Gastroesophageal sphincter (tissue), 4 donors: ENCODE results near the gene INKA2. TPM values are rescaled to one million over a fixed set of nuclear protein-coding genes. Genes with fewer than 3 reads are reported as not detected.

ENCODE experiments used
- ATAC-seq: fragments of 150-250 bp; one replicate; pipeline ENCODE4 v1.9.1; 2016; ENCODE audit warnings: mild to moderate bottlenecking, moderate library complexity
- H3K27ac ChIP-seq, 4 donors: fragments of 200-600 bp; sonication (generic) in 3 of 4; 1 replicate in 3 of 4; 2 replicates in 1 of 4; pipeline ENCODE4 v1.5.1; 2016 to 2019
- H3K27me3 ChIP-seq: fragments of 200-600 bp; sonication (generic); one replicate; pipeline ENCODE4 v1.5.1; 2019
- H3K36me3 ChIP-seq, 2 donors: fragments of 200-600 bp; sonication (generic); one replicate each; pipeline ENCODE4 v1.5.1; 2019; ENCODE audit warnings: control low read depth in 1 of 2
- H3K4me1 ChIP-seq, 3 donors: fragments of 200-600 bp; sonication (generic); 1 replicate in 2 of 3; 2 replicates in 1 of 3; pipeline ENCODE4 v1.5.1; 2016 to 2019; ENCODE audit warnings: control low read depth in 2 of 3
- H3K4me3 ChIP-seq, 2 donors: fragments of 200-600 bp; sonication (generic); one replicate each; pipeline ENCODE4 v1.5.1; 2019; ENCODE audit warnings: mild to moderate bottlenecking in 1 of 2, moderate library complexity in 1 of 2
- H3K9me3 ChIP-seq, 3 donors: fragments of 200-600 bp; sonication (generic); one replicate each; pipeline ENCODE4 v1.5.1; 2017 to 2019; ENCODE audit warnings: control low read depth in 2 of 3
- EP300 ChIP-seq: sonication (generic); formaldehyde crosslinking; IDR thresholded peaks from one replicate; pipeline ENCODE4 v1.6.1; 2017; ENCODE audit warnings: antibody characterized with exemption, mild to moderate bottlenecking
- POLR2A ChIP-seq, 2 donors: fragments of 450-650 bp; IDR thresholded peaks; one replicate each; pipeline ENCODE4 v1.6.1; 2017; ENCODE audit warnings: antibody characterized with exemption in 2 of 2, mild to moderate bottlenecking in 2 of 2, moderate library complexity in 1 of 2
- POLR2AphosphoS5 ChIP-seq: sonication (generic); formaldehyde crosslinking; IDR thresholded peaks from one replicate; pipeline ENCODE4 v1.6.1; 2017; ENCODE audit warnings: antibody characterized with exemption
- WGBS, 2 donors: methylation state at CpG; one replicate each; pipeline ENCODE4 v1.1.5; 2018; ENCODE audit warnings: low coverage in 1 of 2; 5-methylcytosine and 5-hydroxymethylcytosine counted together
- total RNA-seq, 4 donors: library from RNA; depleted of rRNA; stranded (reverse); fragments of >200 nt; gene quantifications; one replicate each; pipeline ENCODE4 v1.1.0, GENCODE V29; 2016
- TF ChIP-seq, protein P1 (sequence below), 4 experiments: fragments of 200-600 bp in 2 of 4; fragments of 450-650 bp in 2 of 4; sonication (generic) in 1 of 4; IDR thresholded peaks; one replicate each; pipeline ENCODE4 v1.5.1; 2017 to 2019; ENCODE audit warnings: antibody characterized with exemption in 4 of 4, mild to moderate bottlenecking in 2 of 4, moderate library complexity in 2 of 4

The INKA2 gene
- total RNA-seq, 4 donors from 2014 or later, result 7.2 to 12.8 (median 8.8) TPM

- H3K4me3 ChIP-seq, result peak overlapping the region; percentile 91 to 92
- H3K27me3 ChIP-seq, result no peaks in the 10 kb centered on the region
- WGBS, 2 donors, result 0% methylated on average over 12 of the region's 12 CpGs
- peak overlapping the region; percentile 60 to 91 (median 90) for H3K27ac ChIP-seq
- TF ChIP-seq POLR2A (IDR thresholded peaks at IDR 0.05), result no peak
- TF ChIP-seq POLR2AphosphoS5, result no peak
- TF ChIP-seq, protein P1, sequence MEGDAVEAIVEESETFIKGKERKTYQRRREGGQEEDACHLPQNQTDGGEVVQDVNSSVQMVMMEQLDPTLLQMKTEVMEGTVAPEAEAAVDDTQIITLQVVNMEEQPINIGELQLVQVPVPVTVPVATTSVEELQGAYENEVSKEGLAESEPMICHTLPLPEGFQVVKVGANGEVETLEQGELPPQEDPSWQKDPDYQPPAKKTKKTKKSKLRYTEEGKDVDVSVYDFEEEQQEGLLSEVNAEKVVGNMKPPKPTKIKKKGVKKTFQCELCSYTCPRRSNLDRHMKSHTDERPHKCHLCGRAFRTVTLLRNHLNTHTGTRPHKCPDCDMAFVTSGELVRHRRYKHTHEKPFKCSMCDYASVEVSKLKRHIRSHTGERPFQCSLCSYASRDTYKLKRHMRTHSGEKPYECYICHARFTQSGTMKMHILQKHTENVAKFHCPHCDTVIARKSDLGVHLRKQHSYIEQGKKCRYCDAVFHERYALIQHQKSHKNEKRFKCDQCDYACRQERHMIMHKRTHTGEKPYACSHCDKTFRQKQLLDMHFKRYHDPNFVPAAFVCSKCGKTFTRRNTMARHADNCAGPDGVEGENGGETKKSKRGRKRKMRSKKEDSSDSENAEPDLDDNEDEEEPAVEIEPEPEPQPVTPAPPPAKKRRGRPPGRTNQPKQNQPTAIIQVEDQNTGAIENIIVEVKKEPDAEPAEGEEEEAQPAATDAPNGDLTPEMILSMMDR (IDR thresholded peaks at IDR 0.05), result no peak
- no peak for TF ChIP-seq EP300
- no peaks in the 10 kb centered on the region for H3K9me3 ChIP-seq
- peaks cover 0 to 22% of the 10 kb centered on the region in 2 donors for H3K36me3 ChIP-seq
- peaks cover 2 to 42% (median 15%) of the 10 kb centered on the region in 3 donors for H3K4me1 ChIP-seq
- no peak for ATAC-seq
Measured at GRCh38 chr1:111754984-111755330, 15.8 kb upstream of the INKA2 start.

- H3K4me1 ChIP-seq, result peaks cover 2 to 45% (median 12%) of the 10 kb centered on the region in 3 donors
- no peak overlapping the region for H3K27ac ChIP-seq
- no peak overlapping the region for H3K4me3 ChIP-seq
- H3K36me3 ChIP-seq, result no peaks in the 10 kb centered on the region
- ATAC-seq, result no peak
- no peaks in the 10 kb centered on the region for H3K27me3 ChIP-seq
- 17 to 74% methylated on average over 1 to 2 of the region's 2 CpGs for WGBS, 2 donors
- no peaks in the 10 kb centered on the region for H3K9me3 ChIP-seq
- TF ChIP-seq, protein P1 (IDR thresholded peaks at IDR 0.05), result no peak
- TF ChIP-seq POLR2A (IDR thresholded peaks at IDR 0.05) (no peak), EP300 (no peak), POLR2AphosphoS5 (no peak)
Measured at GRCh38 chr1:111751906-111752575, 12.8 kb upstream of the INKA2 start.

DNA sequence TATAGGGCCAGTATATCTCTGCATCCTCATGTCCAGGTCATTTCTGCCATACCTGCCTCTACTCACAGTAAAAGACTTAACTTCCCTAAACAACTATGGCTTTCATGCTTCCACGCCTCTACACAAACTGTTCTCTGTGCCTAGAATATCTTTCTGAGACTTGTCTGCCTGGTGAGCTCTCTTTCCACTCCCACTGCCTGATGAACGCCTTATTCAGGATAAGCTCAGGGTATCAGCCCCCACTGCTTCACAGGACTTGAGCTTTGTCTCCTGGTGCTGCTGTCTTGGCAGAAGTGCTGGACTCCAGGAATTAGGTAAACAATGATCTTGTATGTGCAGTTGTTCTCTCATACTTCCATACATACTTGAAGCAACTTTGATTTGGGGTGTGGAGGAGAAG, 11.7 kb upstream of the INKA2 start:
- H3K9me3 ChIP-seq, result no peaks in the 10 kb centered on the region
- H3K36me3 ChIP-seq, result no peaks in the 10 kb centered on the region
- peak overlapping the region in 1 of 4 donors; percentile 0 for H3K27ac ChIP-seq
- H3K4me3 ChIP-seq, result no peak overlapping the region
- no peaks in the 10 kb centered on the region for H3K27me3 ChIP-seq
- WGBS, 2 donors, result 38 to 48% methylated on average over 2 of the region's 2 CpGs
- TF ChIP-seq EP300, result no peak
- TF ChIP-seq POLR2AphosphoS5, result no peak
- TF ChIP-seq, protein P1 (IDR thresholded peaks at IDR 0.05), result no peak
- no peak for TF ChIP-seq POLR2A (IDR thresholded peaks at IDR 0.05)
- ATAC-seq, result no peak
- H3K4me1 ChIP-seq, result peaks cover 0 to 35% (median 5%) of the 10 kb centered on the region in 3 donors

DNA sequence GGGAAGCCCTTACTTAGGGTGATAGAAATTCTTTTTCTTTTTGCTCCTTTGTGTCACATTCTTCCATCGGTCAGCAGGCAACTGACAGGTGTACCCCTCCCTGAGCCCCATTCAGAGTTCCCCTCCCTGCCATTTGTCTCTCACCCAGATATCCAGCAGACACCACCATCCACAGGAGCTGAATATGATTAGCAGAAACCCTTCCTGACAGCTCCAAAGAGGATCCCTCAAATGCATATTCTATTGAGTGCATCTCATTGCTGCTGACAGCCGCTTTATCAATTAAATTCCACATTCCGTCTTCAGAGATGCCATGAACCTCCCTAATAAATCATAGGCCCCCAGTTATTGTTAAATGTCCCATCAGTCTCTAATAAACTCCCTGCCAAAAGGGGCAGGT, 10.4 kb upstream of the INKA2 start:
- ATAC-seq, result no peak
- H3K36me3 ChIP-seq, result no peaks in the 10 kb centered on the region
- no peaks in the 10 kb centered on the region for H3K9me3 ChIP-seq
- TF ChIP-seq POLR2A (IDR thresholded peaks at IDR 0.05) (no peak), EP300 (no peak), POLR2AphosphoS5 (no peak)
- TF ChIP-seq, protein P1 (IDR thresholded peaks at IDR 0.05), result no peak
- no peaks in the 10 kb centered on the region for H3K27me3 ChIP-seq
- WGBS, 2 donors, result 62 to 84% methylated on average over 3 of the region's 3 CpGs
- H3K4me3 ChIP-seq, result no peak overlapping the region
- H3K4me1 ChIP-seq, result peaks cover 0 to 31% (median 2%) of the 10 kb centered on the region in 3 donors
- no peak overlapping the region for H3K27ac ChIP-seq

DNA sequence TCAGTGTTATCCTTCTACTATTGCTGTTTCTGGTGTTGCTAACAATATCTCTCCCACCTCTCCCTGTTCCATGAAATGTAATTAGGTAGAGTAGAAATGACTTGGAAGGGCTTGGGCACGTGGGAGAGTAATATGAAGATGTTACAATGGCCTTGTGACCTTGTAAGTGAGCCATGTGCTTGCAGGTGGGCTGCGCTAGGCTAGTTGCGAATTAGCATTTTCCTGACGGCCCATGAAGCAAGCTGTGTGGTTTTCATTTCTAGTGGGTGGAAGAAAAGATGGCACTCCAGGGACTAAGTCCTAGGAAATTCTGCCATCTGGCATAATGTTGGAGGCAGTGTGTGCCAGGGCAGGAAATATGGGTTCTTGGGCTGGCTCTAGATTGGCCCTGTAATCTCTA, 8.8 kb upstream of the INKA2 start:
- Histone ChIP-seq H3K27me3 (no peaks in the 10 kb centered on the region), H3K4me1 (peaks cover 0 to 28% (median 0%) of the 10 kb centered on the region in 3 donors), H3K9me3 (no peaks in the 10 kb centered on the region), H3K4me3 (no peak overlapping the region), H3K36me3 (no peaks in the 10 kb centered on the region), H3K27ac (peak overlapping the region in 1 of 4 donors; percentile 57)
- ATAC-seq, result no peak
- TF ChIP-seq POLR2AphosphoS5 (no peak), POLR2A (IDR thresholded peaks at IDR 0.05) (no peak), EP300 (no peak)
- TF ChIP-seq, protein P1 (IDR thresholded peaks at IDR 0.05), result no peak
- 77 to 80% methylated on average over 4 of the region's 4 CpGs for WGBS, 2 donors
